Natural killer cell (primary cell): ENCODE data around the gene RCAN2. TPM values are rescaled to one million over a fixed set of nuclear protein-coding genes. Genes with fewer than 3 reads are reported as not detected.

ENCODE experiments used
- ATAC-seq, 3 donors: fragments of 150-1000 bp in 2 of 3; fragments of 200-7000 bp in 1 of 3; cut with Tn5 transposase; 1 replicate in 1 of 3; 2 replicates in 2 of 3; pipeline ENCODE4 v1.10.0; 2021; ENCODE audit warnings: mild to moderate bottlenecking in 2 of 3, moderate library complexity in 2 of 3
- DNase-seq, 2 donors: peaks; one replicate each; pipeline versions ENCODE4 v3.0.0 to v3.0.0-alpha.2; 2013 to 2021; ENCODE audit warnings: mixed read lengths in 1 of 2
- H3K27ac ChIP-seq: one replicate; pipeline ENCODE4 v1.5.1; 2013; ENCODE audit warnings: mild to moderate bottlenecking, low read length
- H3K27me3 ChIP-seq: one replicate; pipeline ENCODE4 v1.6.1; 2013; ENCODE audit warnings: low read length; ENCODE audit not compliant: control insufficient read depth, insufficient read depth
- H3K36me3 ChIP-seq: one replicate; pipeline ENCODE4 v1.6.1; 2013; ENCODE audit warnings: low read length; ENCODE audit not compliant: control insufficient read depth, insufficient read depth
- H3K4me1 ChIP-seq: one replicate; pipeline ENCODE4 v1.6.1; 2013; ENCODE audit warnings: low read length; ENCODE audit not compliant: control insufficient read depth, insufficient read depth
- H3K4me3 ChIP-seq: one replicate; pipeline ENCODE4 v1.5.1; 2013; ENCODE audit warnings: low read length
- H3K9me3 ChIP-seq: one replicate; pipeline ENCODE4 v1.6.1; 2013; ENCODE audit warnings: low read length; ENCODE audit not compliant: control insufficient read depth, insufficient read depth
- H3K27ac Mint-ChIP-seq, 2 donors: one replicate each; pipeline ENCODE4 v1.8.0; 2022; ENCODE audit warnings: mild to moderate bottlenecking in 2 of 2, mixed read lengths in 2 of 2, moderate library complexity in 1 of 2
- H3K27me3 Mint-ChIP-seq, 2 donors: one replicate each; pipeline ENCODE4 v1.8.0; 2022; ENCODE audit warnings: low read depth in 2 of 2, mixed read lengths in 2 of 2
- H3K36me3 Mint-ChIP-seq: one replicate; pipeline ENCODE4 v1.8.0; 2022; ENCODE audit warnings: mixed read lengths
- H3K4me1 Mint-ChIP-seq, 2 donors: one replicate each; pipeline ENCODE4 v1.8.0; 2022; ENCODE audit warnings: mixed read lengths in 2 of 2
- H3K4me3 Mint-ChIP-seq: one replicate; pipeline ENCODE4 v1.8.0; 2022; ENCODE audit warnings: mild to moderate bottlenecking, moderate library complexity, mixed read lengths
- H3K9me3 Mint-ChIP-seq, 2 donors: one replicate each; pipeline ENCODE4 v1.8.0; 2022; ENCODE audit warnings: mixed read lengths in 2 of 2
- WGBS: methylation state at CpG from one replicate; pipeline ENCODE4 v1.1.7; 2013; ENCODE audit warnings: missing lambda C conversion rate; ENCODE audit not compliant: insufficient coverage; 5-methylcytosine and 5-hydroxymethylcytosine counted together
- intact Hi-C: fragments of 100-400 bp; cut with micrococcal nuclease; formaldehyde crosslinking; loops from one replicate; pipeline ENCODE4 v1.14.2; 2022
- total RNA-seq, 4 donors: library from RNA; stranded (reverse); fragments of 120-200 nt in 1 of 4; gene quantifications; one replicate each; pipeline versions ENCODE4 v1.2.3 to v1.2.4, GENCODE V29; 2013 to 2022
- TF ChIP-seq, protein P1 (sequence below): fragments of 200-600 bp; IDR thresholded peaks from one replicate; pipeline ENCODE4 v1.8.0; 2022; ENCODE audit warnings: antibody characterized with exemption

RCAN2 gene
- total RNA-seq, 3 donors from 2014 or later (not counting 1 experiment from before 2014, with no cell fraction given), result 0.43 TPM; not detected in 2

DNA sequence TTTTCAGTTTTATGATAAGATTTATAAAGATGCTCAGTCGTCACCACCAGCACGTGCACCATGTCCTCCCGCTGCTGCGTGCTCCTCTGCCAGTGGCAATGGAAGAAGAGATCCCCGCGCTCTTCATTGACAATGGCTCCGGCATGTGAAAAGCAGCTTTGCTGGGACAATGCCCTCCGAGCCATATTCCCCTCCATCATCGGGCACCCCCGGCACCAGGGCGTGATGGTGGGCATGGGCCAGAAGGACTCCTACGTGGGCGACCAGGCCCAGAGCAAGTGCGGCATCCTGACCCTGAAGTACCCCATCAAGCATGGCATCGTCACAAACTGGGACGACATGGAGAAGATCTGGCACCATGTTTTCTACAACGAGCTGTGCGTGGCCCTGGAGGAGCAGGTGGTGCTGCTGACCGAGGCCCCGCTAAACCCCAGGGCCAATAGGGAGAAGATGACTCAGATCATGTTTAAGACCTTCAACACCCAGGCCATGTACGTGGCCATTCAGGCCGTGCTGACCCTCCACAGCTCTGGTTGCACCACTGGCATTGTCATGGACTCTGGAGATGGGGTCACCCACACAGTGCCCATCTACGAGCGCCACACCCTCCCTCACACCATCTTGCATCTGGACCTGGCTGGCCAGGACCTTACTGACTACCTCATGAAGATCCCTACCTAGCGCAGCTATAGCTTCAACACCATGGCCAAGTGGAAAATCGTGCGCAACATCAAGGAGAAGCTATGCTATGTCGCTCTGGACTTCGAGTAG lies 286.2 kb downstream of the RCAN2 start:
- intact Hi-C loops, result loop anchor here (5.0 kb wide), 1 partner anchor 113 kb away; no protein-coding TSS in a partner anchor
- H3K4me3 ChIP-seq, result no peak overlapping the region
- Mint-ChIP-seq H3K4me1 (no peaks in the 10 kb centered on the region), H3K27me3 (no peaks in the 10 kb centered on the region), H3K27ac (no peak overlapping the region), H3K36me3 (no peaks in the 10 kb centered on the region), H3K4me3 (no peak overlapping the region), H3K9me3 (no peaks in the 10 kb centered on the region)
- H3K27me3 ChIP-seq, result no peaks in the 10 kb centered on the region
- TF ChIP-seq, protein P1, sequence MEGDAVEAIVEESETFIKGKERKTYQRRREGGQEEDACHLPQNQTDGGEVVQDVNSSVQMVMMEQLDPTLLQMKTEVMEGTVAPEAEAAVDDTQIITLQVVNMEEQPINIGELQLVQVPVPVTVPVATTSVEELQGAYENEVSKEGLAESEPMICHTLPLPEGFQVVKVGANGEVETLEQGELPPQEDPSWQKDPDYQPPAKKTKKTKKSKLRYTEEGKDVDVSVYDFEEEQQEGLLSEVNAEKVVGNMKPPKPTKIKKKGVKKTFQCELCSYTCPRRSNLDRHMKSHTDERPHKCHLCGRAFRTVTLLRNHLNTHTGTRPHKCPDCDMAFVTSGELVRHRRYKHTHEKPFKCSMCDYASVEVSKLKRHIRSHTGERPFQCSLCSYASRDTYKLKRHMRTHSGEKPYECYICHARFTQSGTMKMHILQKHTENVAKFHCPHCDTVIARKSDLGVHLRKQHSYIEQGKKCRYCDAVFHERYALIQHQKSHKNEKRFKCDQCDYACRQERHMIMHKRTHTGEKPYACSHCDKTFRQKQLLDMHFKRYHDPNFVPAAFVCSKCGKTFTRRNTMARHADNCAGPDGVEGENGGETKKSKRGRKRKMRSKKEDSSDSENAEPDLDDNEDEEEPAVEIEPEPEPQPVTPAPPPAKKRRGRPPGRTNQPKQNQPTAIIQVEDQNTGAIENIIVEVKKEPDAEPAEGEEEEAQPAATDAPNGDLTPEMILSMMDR, result no peak
- ATAC-seq, result no peak
- DNase-seq, result no peak
- WGBS, result 96% methylated on average over 29 of the region's 29 CpGs
- no peaks in the 10 kb centered on the region for H3K9me3 ChIP-seq
- H3K36me3 ChIP-seq, result no peaks in the 10 kb centered on the region
- no peak overlapping the region for H3K27ac ChIP-seq
- H3K4me1 ChIP-seq, result no peaks in the 10 kb centered on the region

DNA sequence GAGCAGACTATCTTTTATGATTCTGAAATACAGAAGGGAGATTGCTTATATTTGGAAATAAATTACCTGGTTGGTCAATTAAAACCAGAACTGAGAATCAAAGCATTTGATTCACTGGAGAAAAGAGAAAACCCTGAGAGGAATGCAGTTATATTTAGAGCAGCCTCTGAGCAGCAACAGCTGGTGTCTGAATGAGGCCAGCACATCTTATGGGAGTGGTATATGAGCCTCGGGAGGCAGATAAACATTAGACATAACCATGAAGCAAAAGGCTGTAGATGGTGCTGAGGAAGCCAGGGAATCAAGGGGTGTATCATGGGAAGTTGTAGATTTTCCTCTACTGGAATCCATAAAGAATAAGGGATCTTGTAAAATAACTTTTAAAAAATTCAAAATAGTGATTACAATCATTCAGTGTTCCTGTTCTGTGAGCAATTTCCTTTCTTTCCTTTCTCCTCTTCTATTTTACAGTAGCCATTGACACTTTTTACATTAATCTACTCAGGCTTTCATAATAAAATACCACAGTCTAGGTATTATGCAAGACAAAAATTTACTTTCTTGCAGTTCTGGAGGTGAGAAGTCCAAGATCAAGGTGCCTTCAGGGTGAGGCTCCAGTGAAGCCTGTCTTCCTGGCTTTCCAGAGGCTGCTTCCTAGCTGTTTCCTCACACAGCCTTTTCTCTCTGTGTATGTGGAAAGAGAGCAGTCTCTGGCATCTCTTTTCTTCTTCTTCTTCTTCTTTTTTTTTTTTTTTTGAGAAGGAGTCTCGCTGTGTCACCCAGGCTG lies 287.7 kb downstream of the RCAN2 start:
- no peaks in the 10 kb centered on the region for H3K27me3 ChIP-seq
- DNase-seq (no peak), ATAC-seq (no peak)
- H3K4me3 ChIP-seq, result no peak overlapping the region
- intact Hi-C loops, result no loop called here
- H3K36me3 ChIP-seq, result no peaks in the 10 kb centered on the region
- no peaks in the 10 kb centered on the region for H3K4me1 Mint-ChIP-seq
- H3K9me3 Mint-ChIP-seq, result no peaks in the 10 kb centered on the region
- 97% methylated on average over 2 of the region's 2 CpGs for WGBS
- H3K27ac ChIP-seq, result no peak overlapping the region
- no peaks in the 10 kb centered on the region for H3K27me3 Mint-ChIP-seq
- H3K4me1 ChIP-seq, result no peaks in the 10 kb centered on the region
- H3K9me3 ChIP-seq, result no peaks in the 10 kb centered on the region
- TF ChIP-seq, protein P1, result no peak
- no peak overlapping the region for H3K27ac Mint-ChIP-seq
- H3K36me3 Mint-ChIP-seq, result no peaks in the 10 kb centered on the region
- no peak overlapping the region for H3K4me3 Mint-ChIP-seq

DNA sequence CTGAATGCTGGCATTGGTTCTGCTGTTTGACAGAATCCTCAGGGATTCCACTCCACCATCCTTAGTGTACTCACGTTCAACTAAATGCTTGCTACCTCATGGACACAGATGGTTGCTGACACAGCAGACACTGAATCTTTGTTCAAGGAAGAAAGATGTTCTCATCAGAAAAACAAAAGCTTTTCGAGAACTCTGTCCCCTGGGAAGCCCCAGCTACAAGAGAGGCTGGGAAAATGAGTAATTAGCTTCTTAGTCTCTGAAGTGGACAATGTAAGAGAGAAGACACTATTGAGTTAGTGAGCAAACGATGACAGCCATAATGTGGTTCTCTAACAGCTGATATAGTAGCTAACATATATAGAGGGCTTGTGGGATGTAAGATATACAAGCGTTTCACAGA lies 289.5 kb downstream of the RCAN2 start:
- ATAC-seq (no peak), DNase-seq (no peak)
- Histone ChIP-seq H3K36me3 (no peaks in the 10 kb centered on the region), H3K4me3 (no peak overlapping the region), H3K9me3 (no peaks in the 10 kb centered on the region), H3K4me1 (no peaks in the 10 kb centered on the region), H3K27me3 (no peaks in the 10 kb centered on the region), H3K27ac (no peak overlapping the region)
- no peak overlapping the region for H3K27ac Mint-ChIP-seq
- intact Hi-C loops, result no loop called here
- 86% methylated on average over 3 of the region's 4 CpGs for WGBS
- no peak overlapping the region for H3K4me3 Mint-ChIP-seq
- no peaks in the 10 kb centered on the region for H3K27me3 Mint-ChIP-seq
- H3K9me3 Mint-ChIP-seq, result no peaks in the 10 kb centered on the region
- TF ChIP-seq, protein P1, result no peak
- H3K36me3 Mint-ChIP-seq, result no peaks in the 10 kb centered on the region
- H3K4me1 Mint-ChIP-seq, result no peaks in the 10 kb centered on the region
